Trophoblast cell (in vitro differentiated cells and primary cell): ENCODE measurements around the gene MAGI2.

Source experiments
- DNase-seq, 2 donors: peaks; one replicate each; pipeline ENCODE4 v3.0.0-alpha.2; 2016
- H2AFZ ChIP-seq: 2 replicates; pipeline ENCODE4 v1.6.1; 2013; ENCODE audit warnings: low read length, moderate library complexity, mild to moderate bottlenecking; ENCODE audit not compliant: insufficient read depth, poor library complexity
- H2AK5ac ChIP-seq: 2 replicates; pipeline ENCODE4 v1.6.1; 2013; ENCODE audit warnings: mild to moderate bottlenecking, low read length
- H2BK120ac ChIP-seq: 2 replicates; pipeline ENCODE4 v1.6.1; 2013; ENCODE audit warnings: low read length, mild to moderate bottlenecking, moderate library complexity; ENCODE audit not compliant: insufficient read depth, poor library complexity
- H2BK12ac ChIP-seq: 2 replicates; pipeline ENCODE4 v1.6.1; 2013; ENCODE audit warnings: mild to moderate bottlenecking, low read length, moderate library complexity
- H2BK5ac ChIP-seq: 2 replicates; pipeline ENCODE4 v1.6.1; 2013; ENCODE audit warnings: low read length, low read depth, moderate library complexity, mild to moderate bottlenecking; ENCODE audit not compliant: poor library complexity
- H3K14ac ChIP-seq: 2 replicates; pipeline ENCODE4 v1.6.1; 2013; ENCODE audit warnings: mild to moderate bottlenecking, low read length
- H3K18ac ChIP-seq: 2 replicates; pipeline ENCODE4 v1.6.1; 2013; ENCODE audit warnings: mild to moderate bottlenecking, low read length
- H3K23ac ChIP-seq: 2 replicates; pipeline ENCODE4 v1.6.1; 2013; ENCODE audit warnings: low read length
- H3K27ac ChIP-seq: 2 replicates; pipeline ENCODE4 v1.5.1; 2013; ENCODE audit warnings: low read depth, mild to moderate bottlenecking, inconsistent platforms, low read length, moderate library complexity
- H3K27me3 ChIP-seq: 2 replicates; pipeline ENCODE4 v1.6.1; 2013; ENCODE audit warnings: inconsistent platforms, mild to moderate bottlenecking, low read length, moderate library complexity; ENCODE audit not compliant: insufficient read depth
- H3K36me3 ChIP-seq, 2 experiments: 1 replicate in 1 of 2; 2 replicates in 1 of 2; pipeline ENCODE4 v1.6.1; 2013; ENCODE audit warnings: low read length in 2 of 2, mild to moderate bottlenecking in 2 of 2, moderate library complexity in 1 of 2; ENCODE audit not compliant: insufficient read depth in 2 of 2, control insufficient read depth in 1 of 2
- H3K4ac ChIP-seq: 2 replicates; pipeline ENCODE4 v1.6.1; 2013; ENCODE audit warnings: low read depth, mild to moderate bottlenecking, low read length, moderate library complexity
- H3K4me1 ChIP-seq, 2 experiments: 1 replicate in 1 of 2; 2 replicates in 1 of 2; pipeline ENCODE4 v1.6.1; 2013; ENCODE audit warnings: low read length in 2 of 2, mild to moderate bottlenecking in 2 of 2, moderate library complexity in 1 of 2; ENCODE audit not compliant: insufficient read depth in 2 of 2, control insufficient read depth in 1 of 2
- H3K4me2 ChIP-seq: 2 replicates; pipeline ENCODE4 v1.6.1; 2013; ENCODE audit warnings: inconsistent platforms, mild to moderate bottlenecking, low read length, moderate library complexity
- H3K4me3 ChIP-seq: 2 replicates; pipeline ENCODE4 v1.5.1; 2013; ENCODE audit warnings: mild to moderate bottlenecking, low read depth, low read length, inconsistent platforms
- H3K79me1 ChIP-seq: one replicate; pipeline ENCODE4 v1.6.1; 2013; ENCODE audit warnings: low read length
- H3K79me2 ChIP-seq: 2 replicates; pipeline ENCODE4 v1.6.1; 2013; ENCODE audit warnings: low read length, mild to moderate bottlenecking; ENCODE audit not compliant: control insufficient read depth, insufficient read depth, poor library complexity
- H3K9ac ChIP-seq: 2 replicates; pipeline ENCODE4 v1.6.1; 2013; ENCODE audit warnings: mild to moderate bottlenecking, low read length
- H3K9me3 ChIP-seq: 2 replicates; pipeline ENCODE4 v1.6.1; 2013; ENCODE audit warnings: low read depth, mild to moderate bottlenecking, control low read depth, inconsistent platforms, low read length; ENCODE audit not compliant: insufficient read depth
- H4K12ac ChIP-seq: 2 replicates; pipeline ENCODE4 v1.6.1; 2013; ENCODE audit warnings: low read depth, mild to moderate bottlenecking, low read length, moderate library complexity
- H4K8ac ChIP-seq: 2 replicates; pipeline ENCODE4 v1.6.1; 2013; ENCODE audit warnings: low read depth, mild to moderate bottlenecking, low read length, moderate library complexity
- H4K91ac ChIP-seq: one replicate; pipeline ENCODE4 v1.6.1; 2013; ENCODE audit warnings: low read depth, mild to moderate bottlenecking, low read length, moderate library complexity
- WGBS: extraction: QIAGEN DNeasy Blood & Tissue Kit; methylation state at CpG from one replicate; pipeline ENCODE4 v1.1.7; 2013; ENCODE audit warnings: missing lambda C conversion rate; ENCODE audit not compliant: insufficient read length, insufficient coverage; ENCODE audit errors: extremely low coverage; 5-methylcytosine and 5-hydroxymethylcytosine counted together

MAGI2 gene

DNA sequence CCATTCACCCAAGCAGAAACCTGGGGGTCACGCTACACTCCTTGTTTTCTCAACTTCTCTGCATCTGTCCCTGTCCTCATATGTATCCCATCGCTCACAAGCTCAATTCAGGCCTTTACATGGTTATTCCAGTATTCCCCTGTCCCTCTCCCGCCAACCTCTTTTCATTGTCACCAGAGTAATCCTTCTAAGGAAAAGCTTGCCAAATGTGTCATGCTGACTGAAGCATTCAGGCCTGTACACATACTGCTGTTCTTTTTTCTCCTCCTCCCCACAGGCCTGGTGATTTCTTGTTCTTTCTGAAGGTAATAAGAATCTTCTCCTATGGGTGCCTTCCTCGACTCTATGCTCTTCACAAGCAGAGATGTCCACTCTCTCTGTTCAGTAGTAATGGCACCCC, 1372.7 kb downstream of the MAGI2 start:
- no peaks in the 10 kb centered on the region for H3K79me2 ChIP-seq
- H3K14ac ChIP-seq: no peak overlapping the region
- H4K12ac ChIP-seq: no peak overlapping the region
- no peak overlapping the region for H3K23ac ChIP-seq
- no peak overlapping the region for H3K27ac ChIP-seq
- no peak overlapping the region for H3K4me2 ChIP-seq
- no peak overlapping the region for H3K9ac ChIP-seq
- no peak overlapping the region for H3K4ac ChIP-seq
- peaks cover 2% of the 10 kb centered on the region for H3K79me1 ChIP-seq
- no peak overlapping the region for H2AK5ac ChIP-seq
- DNase-seq: no peak
- peak overlapping the region; percentile 1 for H4K8ac ChIP-seq
- peak overlapping the region; percentile 25 for H2BK12ac ChIP-seq
- peak overlapping the region; percentile 32 for H4K91ac ChIP-seq
- H2BK5ac ChIP-seq: no peak overlapping the region
- WGBS: no CpG with 5 or more reads among the region's 4 CpGs
- no peak overlapping the region for H3K4me3 ChIP-seq
- no peak overlapping the region for H2AFZ ChIP-seq
- no peaks in the 10 kb centered on the region for H3K27me3 ChIP-seq
- H3K36me3 ChIP-seq: no peaks in the 10 kb centered on the region
- peaks cover 4 to 12% of the 10 kb centered on the region in 2 experiments for H3K4me1 ChIP-seq
- H3K18ac ChIP-seq: no peak overlapping the region
- no peaks in the 10 kb centered on the region for H3K9me3 ChIP-seq
- peak overlapping the region; percentile 56 for H2BK120ac ChIP-seq

DNA sequence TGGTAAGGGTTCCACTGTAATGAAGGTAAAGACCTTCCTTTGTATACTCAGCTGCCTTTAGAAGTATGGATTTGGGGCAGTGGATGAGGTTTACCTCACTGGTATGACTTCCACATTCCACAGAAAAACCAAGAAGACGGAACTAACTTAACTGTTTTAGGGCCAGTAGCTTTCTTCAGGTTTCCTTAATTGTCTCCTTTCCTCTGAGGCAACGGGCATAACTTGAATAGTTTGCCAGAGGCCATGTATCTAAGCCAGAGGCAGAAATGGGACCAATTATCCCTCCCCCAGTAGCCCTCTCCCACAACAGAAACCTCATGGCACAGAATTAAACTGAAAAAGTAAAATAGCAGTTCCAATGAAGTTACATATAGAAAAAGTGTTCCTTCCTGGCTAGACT, 1373.2 kb downstream of the MAGI2 start:
- H4K8ac ChIP-seq: no peak overlapping the region
- H3K27me3 ChIP-seq: no peaks in the 10 kb centered on the region
- no peak overlapping the region for H3K4me3 ChIP-seq
- no peak overlapping the region for H2BK120ac ChIP-seq
- H3K27ac ChIP-seq: peak overlapping the region; percentile 43
- no peaks in the 10 kb centered on the region for H3K9me3 ChIP-seq
- no peak overlapping the region for H2BK5ac ChIP-seq
- peak overlapping the region; percentile 6 for H3K4me2 ChIP-seq
- H2AK5ac ChIP-seq: no peak overlapping the region
- no peak overlapping the region for H2AFZ ChIP-seq
- no peak overlapping the region for H3K14ac ChIP-seq
- no peak overlapping the region for H3K4ac ChIP-seq
- H4K12ac ChIP-seq: no peak overlapping the region
- no peak overlapping the region for H3K9ac ChIP-seq
- H4K91ac ChIP-seq: no peak overlapping the region
- peak in 1 of 2 donors; percentile 50 for DNase-seq
- no peaks in the 10 kb centered on the region for H3K79me2 ChIP-seq
- WGBS: no CpG with 5 or more reads among the region's 2 CpGs
- no peak overlapping the region for H3K23ac ChIP-seq
- H2BK12ac ChIP-seq: no peak overlapping the region
- peaks cover 4 to 12% of the 10 kb centered on the region in 2 experiments for H3K4me1 ChIP-seq
- H3K79me1 ChIP-seq: peaks cover 2% of the 10 kb centered on the region
- no peak overlapping the region for H3K18ac ChIP-seq
- no peaks in the 10 kb centered on the region for H3K36me3 ChIP-seq

DNA sequence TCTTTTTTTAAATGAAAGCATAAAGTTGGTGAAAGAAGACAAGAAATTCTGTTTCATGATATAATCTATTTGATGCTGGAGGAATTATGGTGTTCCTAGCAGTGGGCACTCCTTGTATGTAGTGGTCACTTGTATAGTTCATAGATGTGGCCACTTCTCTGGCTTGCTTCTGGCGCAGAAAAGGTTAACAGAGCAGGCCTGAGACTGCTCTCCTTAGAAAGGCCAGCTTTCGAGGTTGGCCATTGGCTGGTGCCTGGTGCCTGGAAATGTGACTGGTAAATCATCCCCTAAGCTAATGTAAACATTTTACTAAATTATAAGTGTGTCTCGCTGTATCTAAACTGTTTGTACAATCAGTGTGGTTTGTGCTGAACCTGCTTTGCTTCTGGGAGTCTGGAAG, 1378.8 kb downstream of the MAGI2 start:
- H4K91ac ChIP-seq: no peak overlapping the region
- no peak overlapping the region for H2AFZ ChIP-seq
- no peaks in the 10 kb centered on the region for H3K79me1 ChIP-seq
- no CpG with 5 or more reads among the region's 3 CpGs for WGBS
- H3K9me3 ChIP-seq: no peaks in the 10 kb centered on the region
- H3K9ac ChIP-seq: no peak overlapping the region
- peak overlapping the region; percentile 18 for H4K12ac ChIP-seq
- no peaks in the 10 kb centered on the region for H3K79me2 ChIP-seq
- H3K4ac ChIP-seq: no peak overlapping the region
- no peak overlapping the region for H4K8ac ChIP-seq
- no peak overlapping the region for H3K14ac ChIP-seq
- H2BK12ac ChIP-seq: no peak overlapping the region
- no peaks in the 10 kb centered on the region for H3K27me3 ChIP-seq
- H3K27ac ChIP-seq: no peak overlapping the region
- no peak overlapping the region for H2AK5ac ChIP-seq
- H3K23ac ChIP-seq: no peak overlapping the region
- no peak overlapping the region for H3K18ac ChIP-seq
- H2BK120ac ChIP-seq: no peak overlapping the region
- H3K4me3 ChIP-seq: no peak overlapping the region
- DNase-seq: no peak
- H3K4me2 ChIP-seq: no peak overlapping the region
- H3K36me3 ChIP-seq: no peaks in the 10 kb centered on the region
- H2BK5ac ChIP-seq: no peak overlapping the region
- H3K4me1 ChIP-seq: peaks cover 0 to 2% of the 10 kb centered on the region in 2 experiments

DNA sequence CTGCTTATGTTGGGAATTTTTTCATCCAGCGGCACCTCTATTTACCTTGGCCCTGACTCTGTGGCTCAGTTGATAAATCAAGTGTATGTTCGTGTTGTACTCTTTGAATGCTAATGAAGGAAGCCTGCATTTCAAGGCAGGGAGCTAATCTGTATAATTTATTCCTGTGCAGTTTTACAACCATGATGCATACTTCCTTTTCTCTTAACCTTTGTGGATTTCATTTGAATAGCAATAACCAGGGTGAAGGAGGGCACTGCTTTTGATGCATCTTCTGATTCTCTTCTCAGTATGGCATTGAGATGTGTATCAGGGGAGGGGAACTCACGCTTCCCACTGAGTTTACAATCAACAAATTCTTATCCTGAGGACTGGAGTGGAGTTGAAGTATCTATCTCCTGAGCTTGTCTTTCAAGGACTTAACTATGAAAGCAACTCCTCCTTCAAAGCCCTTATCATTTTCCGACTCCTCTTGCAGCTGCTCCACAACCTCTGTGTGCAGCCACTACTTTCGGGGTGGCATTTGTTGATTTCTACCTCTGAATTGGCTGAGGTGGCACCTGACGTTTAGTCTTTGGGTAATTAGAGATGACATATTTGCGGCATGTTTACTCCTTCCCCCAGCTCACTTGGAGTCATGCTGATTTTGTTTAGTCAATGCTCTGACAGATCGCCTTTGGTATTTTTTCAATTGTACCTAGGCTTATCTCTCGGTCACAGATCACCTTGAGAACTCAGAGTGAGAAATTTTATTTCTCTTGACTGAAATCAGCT, 1379.7 kb downstream of the MAGI2 start:
- Histone ChIP-seq H3K27ac (no peak overlapping the region), H2BK12ac (no peak overlapping the region), H3K23ac (no peak overlapping the region), H3K4ac (no peak overlapping the region), H3K18ac (no peak overlapping the region), H3K4me1 (peaks cover 0 to 2% of the 10 kb centered on the region in 2 experiments), H4K8ac (no peak overlapping the region), H3K79me1 (no peaks in the 10 kb centered on the region), H3K9me3 (no peaks in the 10 kb centered on the region), H3K9ac (no peak overlapping the region), H3K4me3 (no peak overlapping the region), H2AFZ (no peak overlapping the region), H3K14ac (no peak overlapping the region), H2BK5ac (no peak overlapping the region), H3K4me2 (no peak overlapping the region), H3K27me3 (no peaks in the 10 kb centered on the region), H3K79me2 (no peaks in the 10 kb centered on the region), H4K12ac (no peak overlapping the region), H2BK120ac (no peak overlapping the region), H4K91ac (no peak overlapping the region), H3K36me3 (no peaks in the 10 kb centered on the region), H2AK5ac (no peak overlapping the region)
- no peak for DNase-seq
- no CpG with 5 or more reads among the region's 9 CpGs for WGBS
